Measurements from ENCODE around the gene JARID2. TPM values are rescaled to one million over a fixed set of nuclear protein-coding genes. Genes with fewer than 3 reads are reported as not detected.

The JARID2 gene
- polyA plus RNA-seq, 3 donors = 26.8 to 28.2 (median 28.0) TPM

DNA sequence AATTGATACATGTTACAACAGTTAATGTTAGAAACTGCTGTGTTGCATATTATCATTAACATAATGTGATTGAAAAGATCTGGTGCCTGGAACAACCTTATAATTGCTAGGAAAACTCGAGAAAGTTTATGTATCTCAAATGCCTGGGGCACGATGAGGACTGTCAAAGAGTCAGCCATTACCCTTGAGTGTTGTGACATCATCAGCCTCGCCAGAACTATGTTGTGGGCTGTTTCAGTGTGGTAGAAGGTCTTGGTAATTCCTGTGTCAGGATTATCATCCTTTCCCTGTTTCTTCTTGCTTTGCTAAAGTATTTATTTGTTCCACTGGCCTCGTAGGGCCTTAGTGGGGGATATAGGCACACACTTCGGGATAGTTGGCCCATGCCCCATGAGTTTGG is 231.9 kb downstream of the JARID2 start:
- no peak for DNase-seq (ENCODE audit: low read depth in 3 of 3, low spot score in 2 of 3)

DNA sequence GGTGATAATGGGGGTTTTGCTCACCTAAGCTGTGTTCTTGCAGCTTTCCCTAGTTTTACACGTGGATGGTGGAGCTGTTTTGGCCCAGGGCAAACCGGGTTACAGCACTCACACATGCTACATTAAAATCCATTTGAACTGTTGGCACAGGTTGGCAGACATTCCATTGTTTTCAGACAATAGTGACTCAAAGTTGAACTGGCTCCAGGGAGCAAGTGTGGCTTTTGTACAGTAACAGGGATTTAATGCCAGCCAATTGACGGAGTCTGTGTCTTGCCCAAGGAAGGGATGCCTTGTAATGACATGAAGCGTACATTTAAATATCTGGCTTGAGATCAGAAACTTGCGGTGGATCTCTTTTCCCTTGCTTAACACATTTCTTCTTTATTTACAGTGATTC is 233.9 kb downstream of the JARID2 start:
- DNase-seq (ENCODE audit: low read depth in 3 of 3, low spot score in 2 of 3) = no peak

DNA sequence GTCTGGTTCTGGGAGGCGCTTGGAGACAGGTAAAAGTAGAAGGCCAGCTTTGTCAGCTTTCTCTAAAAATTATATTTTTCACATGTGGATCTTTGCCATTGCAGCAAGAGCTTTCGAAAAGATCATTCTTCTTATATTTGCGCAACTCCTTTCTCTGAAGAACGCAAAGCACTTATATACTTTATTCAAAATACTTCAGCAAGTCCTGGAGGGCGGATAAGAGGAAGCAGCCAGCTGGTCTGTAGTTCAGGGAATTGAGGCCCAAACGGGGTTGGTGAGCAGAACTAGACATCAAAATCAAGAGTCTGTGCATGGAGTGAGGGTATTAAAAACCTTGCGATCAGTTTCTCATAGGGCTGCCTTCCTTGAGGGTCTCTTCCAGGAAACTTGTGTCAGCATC is 234.7 kb downstream of the JARID2 start:
- DNase-seq (ENCODE audit: low read depth in 3 of 3, low spot score in 2 of 3) = no peak

DNA sequence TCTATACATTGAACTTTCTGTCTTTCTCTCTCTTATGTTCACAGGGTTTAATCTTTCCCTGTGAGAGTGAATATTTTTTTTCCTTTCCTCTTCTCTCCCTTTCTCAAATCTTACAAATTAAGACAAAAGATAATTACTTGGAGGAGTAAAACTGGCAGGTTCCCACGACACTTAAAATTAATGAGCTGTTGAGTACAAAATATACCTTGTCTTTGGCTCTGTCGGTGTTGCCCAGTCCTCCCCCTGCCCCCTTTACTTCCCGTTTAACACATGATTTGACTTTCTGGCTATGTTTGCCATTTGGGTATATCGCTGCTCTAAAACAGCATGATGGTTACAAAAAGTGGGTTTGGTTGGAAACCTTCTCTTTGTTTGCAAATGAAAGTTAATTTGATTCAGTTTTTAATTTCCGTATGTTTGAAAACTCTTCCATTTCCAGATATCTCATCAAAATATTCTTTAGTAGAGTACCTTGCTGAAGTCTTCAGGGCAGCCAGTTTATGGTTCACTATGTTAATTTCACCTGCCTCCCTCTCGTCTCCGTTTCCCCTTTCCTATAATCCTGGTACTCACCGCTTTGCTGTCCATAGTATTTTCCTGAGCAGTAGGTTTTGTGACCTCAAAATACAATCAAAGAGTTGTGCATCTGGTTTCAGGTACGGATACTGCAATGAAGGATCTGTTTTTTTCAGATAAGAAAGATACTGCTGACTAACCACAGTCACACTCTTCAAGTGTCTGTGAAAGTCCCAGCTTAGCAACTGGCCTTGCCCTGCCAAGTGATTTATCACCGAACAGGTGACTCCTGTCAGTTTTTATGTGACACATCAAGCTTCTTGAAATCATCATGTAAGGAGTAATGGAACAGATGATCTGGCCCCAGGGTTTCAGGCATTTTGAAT is 235.8 kb downstream of the JARID2 start:
- no peak for DNase-seq (ENCODE audit: low read depth in 3 of 3, low spot score in 2 of 3)

DNA sequence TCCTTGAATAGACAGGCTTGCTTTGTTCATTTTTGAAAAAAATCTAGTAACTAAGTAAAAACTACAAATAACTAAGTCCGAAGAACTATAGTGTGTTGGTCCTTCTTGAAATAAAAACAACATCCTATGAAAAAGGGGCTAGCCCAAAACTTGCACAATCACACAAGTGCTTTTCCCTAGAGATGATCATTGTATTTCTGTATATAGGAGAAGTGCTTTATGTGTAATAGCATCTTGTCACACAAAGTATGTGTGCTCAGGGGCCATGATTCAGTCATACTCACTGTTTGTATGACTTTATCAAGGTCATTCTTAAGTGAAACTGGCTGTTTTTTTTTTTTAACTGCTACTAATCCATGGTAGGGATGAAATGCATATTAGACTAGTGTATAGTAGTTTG is 237.2 kb downstream of the JARID2 start:
- no peak for DNase-seq (ENCODE audit: low read depth in 3 of 3, low spot score in 2 of 3)

DNA sequence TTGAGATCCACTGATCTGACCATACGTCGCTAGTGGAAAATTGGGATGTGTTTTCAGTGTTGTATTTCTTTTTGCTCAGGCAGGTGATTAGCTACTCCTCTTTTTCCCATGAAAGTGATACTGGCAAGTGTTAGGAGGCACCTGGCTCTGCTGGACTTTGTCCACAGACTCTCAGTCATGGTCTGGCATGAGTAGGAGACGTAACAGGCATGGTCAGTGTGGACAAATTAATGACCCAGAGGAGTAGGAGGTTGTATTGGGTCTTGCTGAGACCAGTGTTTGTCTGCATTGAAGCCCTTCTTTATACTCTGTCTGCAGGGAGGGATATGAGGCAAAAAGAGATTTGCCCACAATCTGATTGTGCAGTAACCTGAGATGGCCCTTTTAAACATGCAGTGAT is 238.3 kb downstream of the JARID2 start:
- DNase-seq (ENCODE audit: low read depth in 3 of 3, low spot score in 2 of 3) = no peak

DNA sequence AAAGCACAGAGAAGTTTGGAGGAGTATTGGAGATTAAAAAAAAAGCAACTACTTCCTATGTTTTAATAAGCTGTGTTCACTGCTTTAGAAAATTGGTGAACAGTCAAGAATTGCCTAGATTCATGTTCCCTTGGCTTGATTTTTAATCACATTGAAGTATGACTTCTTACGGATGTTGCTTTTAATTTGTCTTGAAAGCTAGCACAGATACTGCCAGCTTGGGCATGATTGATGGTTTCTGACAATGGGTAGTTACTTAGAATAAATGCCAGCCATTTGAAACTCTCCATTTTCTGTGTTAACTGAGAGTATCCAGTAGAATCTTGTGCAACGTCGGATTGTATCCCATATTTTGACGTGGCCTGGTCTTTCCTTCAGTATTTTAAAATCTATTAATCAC is 239.0 kb downstream of the JARID2 start:
- no peak for DNase-seq (ENCODE audit: low read depth in 3 of 3, low spot score in 2 of 3)

DNA sequence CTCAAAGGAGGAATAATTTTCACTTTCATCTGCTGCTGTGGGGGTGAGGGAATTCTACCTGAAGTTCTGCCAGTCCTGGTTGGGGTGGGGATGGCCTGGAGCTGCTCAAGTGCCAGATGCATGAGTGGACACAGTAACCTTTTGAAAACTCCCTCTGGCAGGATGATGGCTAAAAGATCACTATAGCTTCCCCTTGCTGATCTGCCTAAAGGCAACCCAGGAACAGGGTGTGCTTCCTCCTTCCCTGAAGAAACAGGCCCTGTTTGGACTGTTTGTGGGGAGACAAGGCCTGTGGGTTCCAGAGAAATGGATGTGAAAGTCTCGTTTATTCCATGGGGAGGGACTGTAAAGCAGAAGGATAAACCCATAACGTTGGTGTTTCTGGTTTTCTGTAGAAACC is 240.1 kb downstream of the JARID2 start:
- DNase-seq (ENCODE audit: low read depth in 3 of 3, low spot score in 2 of 3) = no peak

DNA sequence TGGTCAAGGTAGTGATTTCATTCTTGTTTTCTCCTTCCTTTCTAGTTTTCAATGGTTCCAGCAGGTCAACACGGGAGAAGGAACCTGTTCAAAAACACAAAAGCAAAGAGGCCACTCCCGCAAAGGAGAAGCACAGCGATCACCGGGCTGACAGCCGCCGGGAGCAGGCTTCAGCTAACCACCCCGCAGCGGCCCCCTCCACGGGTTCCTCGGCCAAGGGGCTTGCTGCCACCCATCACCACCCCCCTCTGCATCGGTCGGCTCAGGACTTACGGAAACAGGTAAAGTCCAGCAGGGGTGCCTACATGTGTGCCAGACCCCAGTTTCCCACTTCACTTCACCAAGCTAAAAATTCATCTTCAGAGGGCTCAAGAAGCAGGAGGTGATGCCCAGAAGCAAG is 241.4 kb downstream of the JARID2 start:
- no peak for DNase-seq (ENCODE audit: low read depth in 3 of 3, low spot score in 2 of 3)

DNA sequence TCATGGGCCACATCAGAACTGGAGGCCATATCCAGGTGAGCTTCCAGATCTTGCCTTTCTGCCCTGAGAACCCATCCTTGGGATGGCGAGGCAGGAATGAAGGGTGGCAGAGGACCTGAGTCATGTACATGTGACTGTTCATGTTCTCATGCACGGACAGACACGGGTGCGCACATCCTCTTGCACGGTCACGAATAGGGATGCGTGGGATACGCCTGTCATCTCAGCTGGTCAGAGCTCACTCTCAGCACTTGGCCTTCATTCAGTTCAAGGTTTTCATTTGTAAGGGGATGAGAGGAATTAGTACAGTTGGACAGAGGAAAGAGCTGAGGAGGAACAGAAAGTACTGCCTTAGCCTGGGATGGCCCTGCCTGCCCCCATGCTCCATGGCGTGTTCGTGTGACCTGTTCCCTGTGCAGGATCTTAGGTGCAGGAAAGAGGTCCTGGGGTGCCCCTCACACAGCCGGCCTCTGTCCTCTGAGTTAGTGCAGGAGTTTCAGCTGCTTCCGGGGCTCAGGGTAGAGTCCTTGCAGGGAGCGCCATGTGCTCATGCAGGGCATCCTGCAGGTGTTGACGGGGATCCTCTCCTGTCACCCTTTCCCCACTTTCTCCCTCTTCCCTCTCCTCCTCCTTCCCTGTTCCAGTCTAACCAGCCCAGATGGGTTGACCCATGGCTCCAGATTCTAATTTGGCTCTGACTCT is 243.5 kb downstream of the JARID2 start:
- no peak for DNase-seq (ENCODE audit: low read depth in 3 of 3, low spot score in 2 of 3)

DNA sequence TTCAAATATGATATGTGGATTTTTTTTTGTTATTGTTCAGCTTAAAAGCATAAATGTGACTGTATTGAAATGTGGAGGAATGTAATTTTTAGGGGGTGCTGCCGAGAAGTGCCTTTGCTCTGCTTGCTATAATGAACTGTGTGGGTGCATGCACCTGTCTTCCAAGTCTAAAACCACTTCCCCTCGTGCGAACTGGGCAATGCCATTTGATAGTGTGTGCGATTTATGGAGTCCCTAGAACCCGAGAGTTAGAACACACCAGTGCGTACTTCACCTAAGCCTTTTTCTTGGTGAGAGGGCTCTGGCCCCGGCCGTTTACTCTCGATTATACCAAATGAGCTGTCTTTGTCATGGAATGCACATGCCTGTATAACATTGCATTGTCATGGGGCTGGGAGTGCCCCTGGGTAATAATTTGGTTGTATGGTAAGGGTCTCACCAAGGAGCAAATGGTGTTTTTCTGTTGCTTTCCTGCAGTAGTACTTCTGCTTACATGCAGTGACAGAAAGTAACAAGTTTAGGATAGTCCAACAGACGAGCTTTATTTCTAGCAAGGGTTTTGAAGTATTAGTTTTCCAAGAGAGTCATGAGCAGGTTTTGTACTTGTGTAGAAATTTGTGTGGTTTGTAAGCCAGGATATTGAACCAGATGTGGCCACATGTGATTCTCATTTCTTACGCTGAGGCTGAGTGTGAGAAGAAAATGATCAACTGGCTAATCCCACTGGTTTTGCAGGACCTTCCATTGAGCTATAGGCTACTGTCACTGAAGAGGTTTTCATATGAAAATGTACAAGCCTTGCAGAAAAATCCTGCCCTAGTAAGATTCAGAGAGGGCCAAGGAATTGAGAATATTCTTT is 244.6 kb downstream of the JARID2 start:
- DNase-seq (ENCODE audit: low read depth in 3 of 3, low spot score in 2 of 3) = no peak

DNA sequence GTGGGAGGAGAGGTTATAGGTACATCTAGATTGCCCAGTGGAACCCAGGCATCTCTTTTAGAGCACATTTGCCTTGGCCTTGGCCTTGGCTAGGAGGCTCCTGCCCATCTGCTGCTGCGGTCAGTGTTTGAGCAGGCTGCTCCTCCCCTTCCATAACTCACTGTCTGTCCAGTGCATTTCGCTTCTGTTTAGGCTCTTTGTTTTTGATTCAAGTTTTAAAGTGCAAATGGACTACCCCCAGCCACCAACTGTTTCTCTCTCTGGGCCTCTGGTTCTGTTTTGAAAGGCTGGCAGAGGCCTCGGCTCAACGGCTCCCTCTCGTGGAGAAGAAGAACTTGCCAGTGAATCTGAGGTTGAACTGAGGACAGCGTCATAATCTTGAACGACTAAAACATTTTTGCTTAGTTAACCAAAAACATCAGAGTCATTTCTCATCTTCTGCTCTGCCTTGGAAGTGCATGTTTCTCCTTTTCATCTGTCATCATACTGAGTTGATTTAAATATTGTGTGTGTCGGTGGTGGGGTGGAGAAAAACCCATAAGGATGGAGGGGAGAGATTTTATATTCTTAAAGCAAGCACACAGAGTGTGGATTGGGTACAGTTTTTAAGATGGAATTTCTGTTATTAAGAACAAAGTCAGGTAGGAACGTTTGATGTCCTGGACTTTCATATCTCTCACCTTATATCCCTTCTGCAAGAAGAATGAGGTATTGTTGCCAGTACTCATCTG is 245.6 kb downstream of the JARID2 start:
- peak in 1 of 3 donors; percentile 76 for DNase-seq (ENCODE audit: low read depth in 3 of 3, low spot score in 2 of 3)

DNA sequence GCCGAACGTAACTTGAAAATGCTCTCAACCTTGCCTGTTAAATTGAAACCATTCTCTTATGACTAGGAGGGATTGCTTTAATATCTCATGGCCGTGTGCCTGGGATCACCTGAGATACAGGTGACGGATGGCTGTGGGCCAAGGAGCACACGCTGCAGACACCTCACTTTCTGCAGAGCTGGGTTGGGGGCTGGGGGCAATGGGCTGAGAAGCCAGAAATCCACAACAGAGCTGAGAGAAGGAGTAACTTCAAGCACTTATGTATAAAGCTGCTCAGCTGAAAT is 246.1 kb downstream of the JARID2 start:
- DNase-seq (ENCODE audit: low read depth in 3 of 3, low spot score in 2 of 3) = no peak

DNA sequence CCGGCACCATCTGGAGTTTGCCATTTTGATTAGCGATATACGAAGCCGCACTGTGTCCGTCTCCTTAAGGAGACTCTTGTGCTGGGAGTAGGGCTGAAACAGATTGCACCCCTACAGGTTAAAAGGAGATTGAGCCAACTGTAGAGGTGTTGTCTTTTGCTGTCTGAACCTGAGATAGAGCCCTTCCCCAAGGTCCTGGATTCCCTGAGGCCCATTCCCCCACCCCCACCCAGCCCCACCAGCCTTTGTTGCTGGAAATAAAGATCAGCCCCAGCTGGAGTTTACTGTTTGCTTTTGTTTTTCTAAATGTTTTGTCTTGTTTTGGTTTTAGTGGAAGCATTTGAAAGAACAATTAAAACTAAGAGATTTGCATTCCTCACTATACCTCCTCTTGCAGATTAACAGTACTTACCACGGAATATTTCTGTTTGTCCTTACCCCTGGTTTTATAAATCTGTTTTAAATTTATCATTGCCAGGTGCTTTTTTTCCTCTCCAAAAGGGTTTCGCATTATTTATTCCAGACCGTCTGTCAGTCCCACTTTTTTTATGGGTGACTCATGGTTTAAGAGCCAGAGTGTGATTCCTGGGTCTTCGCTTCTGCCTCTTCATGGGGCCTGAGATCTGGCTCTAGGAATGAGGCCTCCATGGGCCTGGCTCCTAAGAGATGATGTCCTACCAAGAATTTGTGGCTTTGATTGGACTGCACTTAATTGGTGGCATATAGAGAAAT is 247.7 kb downstream of the JARID2 start:
- DNase-seq (ENCODE audit: low read depth in 3 of 3, low spot score in 2 of 3) = no peak

DNA sequence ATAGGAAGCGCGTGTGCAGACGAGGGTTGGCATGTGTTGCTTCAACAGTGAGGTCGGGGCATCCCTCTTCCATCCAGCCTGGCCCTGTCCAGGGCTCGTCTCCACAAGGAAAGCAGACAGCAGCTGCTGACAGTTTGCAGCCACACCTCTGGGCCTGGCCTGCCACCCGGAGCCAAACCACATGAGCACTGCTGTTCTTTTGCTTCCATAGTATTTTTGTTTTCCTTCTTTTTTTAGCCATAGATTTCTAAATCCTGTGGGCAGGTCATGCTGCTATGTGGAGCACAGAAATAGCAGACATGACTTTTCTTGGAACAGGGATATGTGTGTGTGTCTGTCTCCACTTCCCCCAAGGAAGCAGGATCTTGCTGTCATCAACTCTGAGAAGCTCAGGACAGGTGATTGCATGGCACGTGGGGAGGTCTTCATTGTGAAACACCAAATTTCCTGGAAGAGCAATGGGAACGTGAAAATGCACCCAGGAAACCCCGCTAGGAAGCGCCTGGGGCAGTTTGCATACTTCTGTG is 249.6 kb downstream of the JARID2 start:
- DNase-seq (ENCODE audit: low read depth in 3 of 3, low spot score in 2 of 3) = no peak

DNA sequence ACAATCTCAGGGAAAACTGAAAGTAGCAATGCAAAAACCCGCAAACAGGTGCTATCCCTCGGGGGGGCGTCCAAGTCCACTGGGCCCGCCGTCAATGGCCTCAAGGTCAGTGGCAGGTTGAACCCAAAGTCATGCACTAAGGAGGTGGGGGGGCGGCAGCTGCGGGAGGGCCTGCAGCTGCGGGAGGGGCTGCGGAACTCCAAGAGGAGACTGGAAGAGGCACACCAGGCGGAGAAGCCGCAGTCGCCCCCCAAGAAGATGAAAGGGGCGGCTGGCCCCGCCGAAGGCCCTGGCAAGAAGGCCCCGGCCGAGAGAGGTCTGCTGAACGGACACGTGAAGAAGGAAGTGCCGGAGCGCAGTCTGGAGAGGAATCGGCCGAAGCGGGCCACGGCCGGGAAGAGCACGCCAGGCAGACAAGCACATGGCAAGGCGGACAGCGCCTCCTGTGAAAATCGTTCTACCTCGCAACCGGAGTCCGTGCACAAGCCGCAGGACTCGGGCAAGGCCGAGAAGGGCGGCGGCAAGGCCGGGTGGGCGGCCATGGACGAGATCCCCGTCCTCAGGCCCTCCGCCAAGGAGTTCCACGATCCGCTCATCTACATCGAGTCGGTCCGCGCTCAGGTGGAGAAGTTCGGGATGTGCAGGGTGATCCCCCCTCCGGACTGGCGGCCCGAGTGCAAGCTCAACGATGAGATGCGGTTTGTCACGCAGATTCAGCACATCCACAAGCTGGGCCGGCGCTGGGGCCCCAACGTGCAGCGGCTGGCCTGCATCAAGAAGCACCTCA is 250.7 kb downstream of the JARID2 start:
- no peak for DNase-seq (ENCODE audit: low read depth in 3 of 3, low spot score in 2 of 3)

DNA sequence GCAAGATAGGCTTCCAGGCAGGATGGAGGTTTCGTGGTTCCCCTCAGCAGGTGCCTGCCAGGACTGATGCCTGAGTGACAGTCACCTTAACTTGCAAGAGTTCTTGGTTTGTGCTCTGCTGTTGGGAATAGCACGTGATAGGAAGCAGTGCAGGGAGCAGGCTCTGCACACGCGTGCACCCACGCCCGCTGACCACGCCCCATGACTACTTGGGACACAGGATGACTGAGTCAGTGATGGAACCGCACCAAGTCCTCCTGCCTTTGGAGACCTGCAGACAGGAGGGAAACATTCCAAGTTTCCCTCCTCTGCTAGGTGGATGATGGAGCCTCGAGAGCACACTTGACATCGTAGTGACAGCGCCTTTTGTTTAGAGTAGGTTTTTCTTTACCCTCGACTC is 252.8 kb downstream of the JARID2 start:
- no peak for DNase-seq (ENCODE audit: low read depth in 3 of 3, low spot score in 2 of 3)

DNA sequence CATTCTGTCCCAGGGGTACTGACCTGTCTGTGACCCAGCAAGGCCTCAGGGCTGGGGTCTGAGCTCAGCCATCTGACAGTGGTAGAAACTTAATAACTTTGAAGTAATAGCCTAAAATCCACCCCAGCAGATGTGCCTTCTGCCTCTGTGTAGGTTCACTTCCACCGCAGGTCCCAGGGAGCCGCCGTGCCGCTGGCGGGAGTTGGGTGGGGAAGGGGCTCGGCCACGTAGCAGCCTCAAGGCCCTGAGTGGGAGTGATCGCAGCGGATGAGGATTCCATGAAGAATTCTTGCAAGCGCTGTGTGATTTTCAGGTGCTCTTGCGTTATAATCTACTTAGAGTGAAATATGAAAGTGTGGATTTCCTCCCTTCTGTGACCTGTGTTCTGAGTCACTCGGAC is 253.3 kb downstream of the JARID2 start:
- no peak for DNase-seq (ENCODE audit: low read depth in 3 of 3, low spot score in 2 of 3)

DNA sequence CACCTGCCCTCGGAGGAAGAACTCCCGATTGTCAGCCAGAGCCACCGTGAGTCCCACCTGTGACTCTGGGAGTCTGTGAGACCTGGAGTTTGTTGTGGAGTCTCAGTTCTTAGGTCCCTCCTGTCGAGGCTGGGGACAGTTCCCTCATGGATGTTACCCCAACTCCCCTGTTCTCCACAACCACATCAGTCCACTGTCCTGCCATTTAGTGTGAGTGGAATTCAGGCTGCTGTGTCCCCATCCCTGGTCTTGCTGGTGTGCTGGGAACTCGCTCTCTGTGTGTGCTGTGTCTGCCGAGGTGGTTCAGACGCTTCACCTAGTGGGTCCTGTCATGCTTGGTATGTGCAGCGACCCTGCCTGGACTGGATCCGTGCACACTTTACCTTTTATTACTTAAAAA is 253.7 kb downstream of the JARID2 start:
- DNase-seq (ENCODE audit: low read depth in 3 of 3, low spot score in 2 of 3) = no peak

Data from right renal cortex interstitium (tissue), 3 donors.